Subcutaneous adipose tissue (tissue), 4 donors: ENCODE data around the gene MFN2. TPM values are rescaled to one million over a fixed set of nuclear protein-coding genes. Genes with fewer than 3 reads are reported as not detected.

Experiments
- CTCF ChIP-seq: fragments of 450-650 bp; IDR thresholded peaks from one replicate; pipeline ENCODE4 v1.5.1; 2016; ENCODE audit warnings: low read depth, mild to moderate bottlenecking, control low read depth, antibody characterized with exemption, moderate library complexity
- total RNA-seq, 4 donors: library from RNA; depleted of rRNA; stranded (reverse); fragments of >200 nt; gene quantifications; one replicate each; pipeline ENCODE4 v1.1.0, GENCODE V29; 2016

MFN2 gene
- total RNA-seq, 4 donors from 2014 or later, result 46.5 to 69.9 (median 48.8) TPM

DNA sequence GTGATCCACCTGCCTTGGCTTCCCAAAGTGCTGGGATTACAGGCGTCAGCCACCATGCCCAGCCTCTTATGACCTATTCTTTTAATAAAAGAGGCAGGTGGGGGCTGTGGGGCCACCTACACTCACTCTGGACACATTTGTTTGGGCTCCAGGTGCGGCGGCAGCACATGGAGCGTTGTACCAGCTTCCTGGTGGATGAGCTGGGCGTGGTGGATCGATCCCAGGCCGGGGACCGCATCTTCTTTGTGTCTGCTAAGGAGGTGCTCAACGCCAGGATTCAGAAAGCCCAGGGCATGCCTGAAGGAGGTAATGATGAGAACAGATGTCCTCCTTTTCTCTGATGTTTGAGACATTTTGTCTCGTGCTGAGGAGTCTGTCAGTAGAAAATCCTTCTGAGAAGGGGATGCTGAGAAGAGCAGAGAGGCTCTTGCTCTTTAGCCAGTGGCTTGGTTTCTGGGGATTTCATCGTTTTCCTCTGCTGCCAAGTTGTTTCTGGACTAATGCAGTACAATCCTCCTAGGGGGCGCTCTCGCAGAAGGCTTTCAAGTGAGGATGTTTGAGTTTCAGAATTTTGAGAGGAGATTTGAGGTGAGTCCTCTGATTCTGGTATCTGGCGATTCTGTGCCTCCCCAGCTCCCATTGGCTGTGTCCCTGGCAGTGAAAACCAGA lies 21.1 kb downstream of the MFN2 start:
- no peak for TF ChIP-seq CTCF

DNA sequence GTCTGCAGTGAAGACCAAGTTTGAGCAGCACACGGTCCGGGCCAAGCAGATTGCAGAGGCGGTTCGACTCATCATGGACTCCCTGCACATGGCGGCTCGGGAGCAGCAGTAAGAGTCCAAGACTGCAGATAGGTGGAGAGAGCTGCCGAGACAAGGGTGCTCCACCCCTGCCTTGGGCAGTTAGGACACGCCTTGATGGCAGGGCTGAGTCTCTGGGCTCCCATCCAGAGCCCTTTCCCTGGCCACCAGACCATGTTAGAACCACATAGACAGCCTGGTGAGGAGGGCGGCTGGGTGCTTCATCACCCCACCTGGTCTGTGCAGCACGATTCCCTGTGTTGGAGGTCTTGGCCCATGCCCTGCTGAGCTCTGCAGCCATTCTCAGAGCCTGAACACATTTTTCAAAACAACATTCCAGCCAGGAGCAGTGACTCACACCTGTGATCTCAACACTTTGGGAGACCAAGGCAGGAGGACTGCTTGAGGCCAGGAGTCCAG lies 21.8 kb downstream of the MFN2 start:
- TF ChIP-seq CTCF, result no peak

DNA sequence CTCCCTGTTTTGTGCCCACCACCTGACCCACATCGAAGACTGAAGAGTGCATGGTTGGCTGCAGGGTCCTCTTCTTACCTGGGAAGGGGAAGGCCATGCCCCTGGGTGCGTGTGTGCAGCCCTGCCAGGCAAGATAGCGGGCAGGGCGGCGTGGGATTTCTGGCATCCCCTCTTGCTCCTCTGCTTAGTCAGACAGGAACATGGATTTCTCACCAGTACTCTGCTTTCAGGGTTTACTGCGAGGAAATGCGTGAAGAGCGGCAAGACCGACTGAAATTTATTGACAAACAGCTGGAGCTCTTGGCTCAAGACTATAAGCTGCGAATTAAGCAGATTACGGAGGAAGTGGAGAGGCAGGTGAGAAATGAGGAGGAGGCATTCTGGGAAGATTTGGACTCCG lies 23.5 kb downstream of the MFN2 start:
- no peak for TF ChIP-seq CTCF

GRCh38 chr1:12005488-12006166 lies 25.4 kb downstream of the MFN2 start:
- TF ChIP-seq CTCF, result no peak

DNA sequence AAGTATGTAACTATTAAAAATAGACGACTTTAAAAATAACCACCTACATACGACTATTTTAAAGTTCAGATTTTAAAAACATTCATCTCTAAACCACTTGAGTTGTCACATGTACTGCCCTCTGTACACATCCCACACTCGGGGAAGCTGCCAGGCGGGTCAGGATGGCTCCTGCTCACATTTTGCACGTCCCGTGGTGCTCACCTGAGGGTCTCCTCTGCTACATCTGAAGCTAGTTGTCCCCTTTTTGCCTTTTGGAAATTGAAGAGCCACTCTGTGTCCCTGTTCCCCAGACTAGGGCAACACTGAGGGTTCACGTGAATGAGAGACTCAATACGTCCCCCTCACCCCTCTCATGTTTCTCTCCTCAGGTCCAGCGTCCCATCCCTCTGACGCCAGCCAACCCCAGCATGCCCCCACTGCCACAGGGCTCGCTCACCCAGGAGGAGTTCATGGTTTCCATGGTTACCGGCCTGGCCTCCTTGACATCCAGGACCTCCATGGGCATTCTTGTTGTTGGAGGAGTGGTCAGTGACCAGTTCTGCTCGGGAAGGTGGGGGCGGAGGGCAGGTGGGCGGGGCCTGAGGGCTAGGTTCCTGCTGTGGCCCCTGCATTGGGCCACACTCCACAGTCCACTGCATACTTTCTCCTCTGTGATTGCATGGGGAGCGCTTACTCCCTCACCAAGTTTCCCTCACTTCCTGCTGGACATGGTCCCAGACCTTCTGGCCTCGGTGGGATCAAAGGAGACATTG lies 26.1 kb downstream of the MFN2 start:
- TF ChIP-seq CTCF, result no peak

GRCh38 chr1:12007204-12007603 lies 27.0 kb downstream of the MFN2 start:
- TF ChIP-seq CTCF, result no peak
